Brain microvascular endothelial cell (primary cell): ENCODE results near the gene TNK1.

Source experiments
- DNase-seq: peaks from one replicate; pipeline ENCODE4 v3.0.0-alpha.2; 2020
- H3K27ac ChIP-seq: fragments of 250-450 bp; sonication (Bioruptor Pico); 2 replicates; pipeline ENCODE4 v1.5.1; 2020; ENCODE audit warnings: mild to moderate bottlenecking, moderate library complexity
- H3K27me3 ChIP-seq: fragments of 250-450 bp; sonication (Bioruptor Pico); replicated peaks from 2 replicates; pipeline ENCODE4 v1.5.1; 2020; ENCODE audit warnings: mild to moderate bottlenecking
- H3K36me3 ChIP-seq: fragments of 250-450 bp; sonication (Bioruptor Pico); replicated peaks from 2 replicates; pipeline ENCODE4 v1.5.1; 2020; ENCODE audit warnings: mild to moderate bottlenecking
- H3K4me3 ChIP-seq: 2 replicates; pipeline ENCODE4 v1.5.1; 2011; ENCODE audit warnings: low read depth, mild to moderate bottlenecking, control low read depth, low read length, moderate library complexity
- in situ Hi-C: cut with HindIII; loops from 2 replicates; pipeline ENCODE4 v1.10.0; 2017; ENCODE audit warnings: low sequenced_read_pairs, low pct_ligation_motif_present
- TF ChIP-seq, protein P1 (sequence below): IDR thresholded peaks from 2 replicates; pipeline ENCODE4 v1.5.1; 2011; ENCODE audit warnings: low read depth, mild to moderate bottlenecking, moderate library complexity, low read length, control low read depth, inconsistent platforms; ENCODE audit errors: missing control alignments

TNK1 gene

DNA sequence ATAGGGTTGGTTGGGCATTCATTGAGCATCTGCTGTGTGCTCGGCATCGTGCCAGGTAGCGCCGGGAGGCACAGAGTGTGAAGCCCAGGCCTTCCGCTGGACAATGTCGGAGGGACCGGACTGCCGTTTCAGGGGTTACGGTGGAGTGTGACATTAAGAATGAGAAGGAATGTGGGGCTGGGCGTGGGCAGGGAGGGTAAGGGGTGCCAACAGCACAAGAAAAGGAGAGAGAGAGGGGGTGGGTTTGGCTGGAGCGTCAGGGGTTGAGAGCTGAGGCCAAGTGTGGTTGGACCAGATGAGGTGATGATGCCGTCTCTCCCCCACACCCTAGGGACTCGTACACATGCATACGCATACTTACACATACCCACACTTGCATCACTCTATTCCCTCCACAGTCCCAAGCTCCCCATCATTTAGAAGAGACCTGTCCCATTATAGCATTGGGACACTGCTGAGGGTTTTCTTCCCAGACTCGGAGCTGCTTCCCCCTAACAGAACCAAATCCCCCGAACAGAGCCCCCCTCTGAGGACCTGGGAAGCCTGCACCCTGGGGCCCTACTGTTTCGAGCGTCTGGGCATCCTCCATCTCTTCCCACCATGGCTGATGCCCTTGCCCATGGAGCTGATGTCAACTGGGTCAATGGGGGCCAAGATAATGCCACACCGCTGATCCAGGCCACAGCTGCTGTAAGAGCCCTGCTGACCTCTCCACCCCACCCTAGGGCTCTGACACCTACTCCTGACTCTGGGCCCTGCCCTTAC lies 32.2 kb upstream of the TNK1 start:
- H3K4me3 ChIP-seq: no peak overlapping the region
- in situ Hi-C loops: no loop called here
- no peak for DNase-seq
- H3K27me3 ChIP-seq: no peaks in the 10 kb centered on the region
- no peaks in the 10 kb centered on the region for H3K36me3 ChIP-seq
- TF ChIP-seq, protein P1, sequence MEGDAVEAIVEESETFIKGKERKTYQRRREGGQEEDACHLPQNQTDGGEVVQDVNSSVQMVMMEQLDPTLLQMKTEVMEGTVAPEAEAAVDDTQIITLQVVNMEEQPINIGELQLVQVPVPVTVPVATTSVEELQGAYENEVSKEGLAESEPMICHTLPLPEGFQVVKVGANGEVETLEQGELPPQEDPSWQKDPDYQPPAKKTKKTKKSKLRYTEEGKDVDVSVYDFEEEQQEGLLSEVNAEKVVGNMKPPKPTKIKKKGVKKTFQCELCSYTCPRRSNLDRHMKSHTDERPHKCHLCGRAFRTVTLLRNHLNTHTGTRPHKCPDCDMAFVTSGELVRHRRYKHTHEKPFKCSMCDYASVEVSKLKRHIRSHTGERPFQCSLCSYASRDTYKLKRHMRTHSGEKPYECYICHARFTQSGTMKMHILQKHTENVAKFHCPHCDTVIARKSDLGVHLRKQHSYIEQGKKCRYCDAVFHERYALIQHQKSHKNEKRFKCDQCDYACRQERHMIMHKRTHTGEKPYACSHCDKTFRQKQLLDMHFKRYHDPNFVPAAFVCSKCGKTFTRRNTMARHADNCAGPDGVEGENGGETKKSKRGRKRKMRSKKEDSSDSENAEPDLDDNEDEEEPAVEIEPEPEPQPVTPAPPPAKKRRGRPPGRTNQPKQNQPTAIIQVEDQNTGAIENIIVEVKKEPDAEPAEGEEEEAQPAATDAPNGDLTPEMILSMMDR: no peak
- H3K27ac ChIP-seq: no peak overlapping the region

DNA sequence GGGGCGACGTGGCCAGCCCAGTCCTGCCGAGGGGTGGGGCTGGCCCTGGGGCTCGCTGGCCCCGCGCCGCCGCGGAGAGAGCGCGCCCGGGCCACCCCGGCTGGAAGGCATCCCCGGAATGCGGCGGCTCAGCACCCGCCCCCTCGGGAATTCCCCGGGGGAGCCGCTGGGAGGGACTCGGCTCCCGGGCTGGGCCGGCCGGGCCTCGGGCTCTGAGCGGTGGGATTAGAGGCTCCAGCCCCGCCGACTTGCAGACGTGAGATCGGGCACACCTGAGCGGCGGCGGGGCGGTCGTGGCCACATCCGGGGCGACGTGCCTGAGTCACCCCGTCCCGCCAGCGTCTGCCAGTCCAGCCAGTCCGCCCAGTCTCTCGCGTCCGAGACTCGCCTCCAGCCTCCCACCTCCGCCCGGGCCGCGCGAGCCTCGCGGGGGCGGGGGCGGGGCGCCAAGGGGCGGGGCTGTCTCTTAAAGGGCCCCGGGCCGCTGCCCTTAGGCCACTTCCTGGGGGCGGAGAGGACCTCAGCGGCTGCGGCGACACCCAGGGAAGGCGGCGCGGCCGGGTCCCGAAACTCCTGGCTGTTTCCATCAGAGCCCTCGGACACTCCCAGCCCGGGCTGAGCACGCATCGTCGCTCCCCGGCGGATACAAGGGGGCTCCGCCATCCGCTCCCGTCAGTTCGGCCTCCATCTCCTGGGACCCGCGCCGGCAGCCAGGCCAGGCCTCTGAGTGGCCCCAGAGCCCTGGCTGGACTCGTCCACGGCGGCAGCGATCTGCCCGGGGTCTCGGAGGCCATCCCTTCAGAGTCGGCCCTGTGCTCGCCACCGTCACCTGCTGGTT lies 29.0 kb upstream of the TNK1 start, which contains the start of gene KCTD11:
Gene KCTD11 (plus strand): TSS at position 498 of the 838 bp plus-strand sequence.
- peak; percentile 83 for DNase-seq
- H3K27ac ChIP-seq: peak within 1 kb of the TSS; percentile 96
- in situ Hi-C loops: no loop called here
- peak within 1 kb of the TSS; percentile 81 for H3K4me3 ChIP-seq
- H3K27me3 ChIP-seq: no peaks in the 10 kb centered on the region
- no peaks in the 10 kb centered on the region for H3K36me3 ChIP-seq
- TF ChIP-seq, protein P1: no peak

GRCh38 chr17:7352503-7352889 lies 28.4 kb upstream of the TNK1 start:
- no peak for DNase-seq
- H3K27me3 ChIP-seq: no peaks in the 10 kb centered on the region
- TF ChIP-seq, protein P1: peak; percentile 77
- H3K4me3 ChIP-seq: peak overlapping the region; percentile 81
- peak overlapping the region; percentile 96 for H3K27ac ChIP-seq
- in situ Hi-C loops: no loop called here
- no peaks in the 10 kb centered on the region for H3K36me3 ChIP-seq

- TF ChIP-seq, protein P1: no peak
- DNase-seq: no peak
- in situ Hi-C loops: no loop called here
- no peaks in the 10 kb centered on the region for H3K36me3 ChIP-seq
- no peaks in the 10 kb centered on the region for H3K27me3 ChIP-seq
- H3K27ac ChIP-seq: no peak overlapping the region
- H3K4me3 ChIP-seq: no peak overlapping the region
These were observed 27.8 kb upstream of the TNK1 start for GRCh38 chr17:7352910-7353635.

- no peaks in the 10 kb centered on the region for H3K27me3 ChIP-seq
- DNase-seq: peak; percentile 55
- TF ChIP-seq, protein P1: no peak
- in situ Hi-C loops: no loop called here
- H3K36me3 ChIP-seq: no peaks in the 10 kb centered on the region
- H3K4me3 ChIP-seq: no peak overlapping the region
- no peak overlapping the region for H3K27ac ChIP-seq
These were observed 26.5 kb upstream of the TNK1 start for GRCh38 chr17:7354262-7354843.
